Lower leg skin (tissue), 4 donors: ENCODE measurements around the gene SPINDOC. TPM values are rescaled to one million over a fixed set of nuclear protein-coding genes. Genes with fewer than 3 reads are reported as not detected.

Experiments
- DNase-seq, 2 donors: peaks; one replicate each; pipeline ENCODE4 v3.0.0-alpha.2; 2019; ENCODE audit warnings: low spot score in 2 of 2
- H3K4me3 ChIP-seq: fragments of 200-600 bp; sonication (generic); 2 replicates; pipeline ENCODE4 v1.5.1; 2017; ENCODE audit warnings: mild to moderate bottlenecking, low read depth; ENCODE audit not compliant: poor library complexity, severe bottlenecking
- POLR2A ChIP-seq, 2 donors: fragments of 450-650 bp; IDR thresholded peaks; one replicate each; pipeline ENCODE4 v1.6.1; 2016 to 2017; ENCODE audit warnings: antibody characterized with exemption in 2 of 2, mild to moderate bottlenecking in 1 of 2, moderate library complexity in 1 of 2
- WGBS, 2 donors: methylation state at CpG; one replicate each; pipeline ENCODE4 v1.1.5; 2018; 5-methylcytosine and 5-hydroxymethylcytosine counted together
- intact Hi-C: fragments of 100-400 bp; cut with DNase I; formaldehyde crosslinking; loops from one replicate; pipeline ENCODE4 v1.15.0; 2023; ENCODE audit warnings: low total_unique reads
- total RNA-seq, 4 donors: library from RNA; depleted of rRNA; stranded (reverse); fragments of >200 nt; gene quantifications; one replicate each; pipeline ENCODE4 v1.1.0, GENCODE V29; 2016
- TF ChIP-seq, protein P1 (sequence below), 3 donors: fragments of 450-650 bp; IDR thresholded peaks; one replicate each; pipeline ENCODE4 v1.5.1; 2016; ENCODE audit warnings: antibody characterized with exemption in 3 of 3, mild to moderate bottlenecking in 3 of 3, moderate library complexity in 2 of 3

SPINDOC gene
- total RNA-seq, 4 donors from 2014 or later, result 5.1 to 8.3 (median 6.0) TPM

DNA sequence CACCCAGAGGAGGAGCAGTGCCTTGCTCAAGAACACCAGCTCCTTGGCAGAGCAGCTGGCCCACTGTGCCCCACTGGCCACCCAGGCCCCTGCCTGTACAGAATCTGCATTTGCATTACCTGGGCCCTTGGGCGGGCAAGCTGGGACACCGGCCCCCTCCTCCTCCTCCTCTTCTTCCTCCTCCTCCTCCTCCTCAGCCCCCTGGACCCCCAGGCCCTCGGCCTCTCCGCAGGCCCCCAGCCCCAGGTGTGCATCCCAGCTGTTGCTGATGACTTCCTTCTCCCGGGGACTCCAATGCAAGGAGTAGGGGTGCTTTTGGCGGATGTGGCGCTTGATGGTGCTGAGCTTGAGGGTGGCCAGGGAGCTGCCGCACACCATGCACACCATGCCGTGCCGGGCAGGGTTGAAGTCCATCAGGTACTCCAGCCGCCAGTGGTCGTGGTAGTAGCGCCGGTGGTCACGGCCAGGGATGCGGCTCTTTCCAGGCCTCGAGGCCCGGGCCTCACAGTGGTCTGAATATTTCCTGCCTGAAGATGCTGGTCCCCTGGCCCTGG lies 47.5 kb upstream of the SPINDOC start:
- intact Hi-C loops, result loop anchor here (10.0 kb wide), 1 partner anchor 179 kb away; no protein-coding TSS in a partner anchor
- DNase-seq, result no peak
- TF ChIP-seq, protein P1, sequence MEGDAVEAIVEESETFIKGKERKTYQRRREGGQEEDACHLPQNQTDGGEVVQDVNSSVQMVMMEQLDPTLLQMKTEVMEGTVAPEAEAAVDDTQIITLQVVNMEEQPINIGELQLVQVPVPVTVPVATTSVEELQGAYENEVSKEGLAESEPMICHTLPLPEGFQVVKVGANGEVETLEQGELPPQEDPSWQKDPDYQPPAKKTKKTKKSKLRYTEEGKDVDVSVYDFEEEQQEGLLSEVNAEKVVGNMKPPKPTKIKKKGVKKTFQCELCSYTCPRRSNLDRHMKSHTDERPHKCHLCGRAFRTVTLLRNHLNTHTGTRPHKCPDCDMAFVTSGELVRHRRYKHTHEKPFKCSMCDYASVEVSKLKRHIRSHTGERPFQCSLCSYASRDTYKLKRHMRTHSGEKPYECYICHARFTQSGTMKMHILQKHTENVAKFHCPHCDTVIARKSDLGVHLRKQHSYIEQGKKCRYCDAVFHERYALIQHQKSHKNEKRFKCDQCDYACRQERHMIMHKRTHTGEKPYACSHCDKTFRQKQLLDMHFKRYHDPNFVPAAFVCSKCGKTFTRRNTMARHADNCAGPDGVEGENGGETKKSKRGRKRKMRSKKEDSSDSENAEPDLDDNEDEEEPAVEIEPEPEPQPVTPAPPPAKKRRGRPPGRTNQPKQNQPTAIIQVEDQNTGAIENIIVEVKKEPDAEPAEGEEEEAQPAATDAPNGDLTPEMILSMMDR (IDR thresholded peaks at IDR 0.05), result no peak
- no peak for TF ChIP-seq POLR2A (IDR thresholded peaks at IDR 0.05)
- no peak overlapping the region for H3K4me3 ChIP-seq
- 72 to 86% methylated on average over 18 of the region's 18 CpGs for WGBS, 2 donors

DNA sequence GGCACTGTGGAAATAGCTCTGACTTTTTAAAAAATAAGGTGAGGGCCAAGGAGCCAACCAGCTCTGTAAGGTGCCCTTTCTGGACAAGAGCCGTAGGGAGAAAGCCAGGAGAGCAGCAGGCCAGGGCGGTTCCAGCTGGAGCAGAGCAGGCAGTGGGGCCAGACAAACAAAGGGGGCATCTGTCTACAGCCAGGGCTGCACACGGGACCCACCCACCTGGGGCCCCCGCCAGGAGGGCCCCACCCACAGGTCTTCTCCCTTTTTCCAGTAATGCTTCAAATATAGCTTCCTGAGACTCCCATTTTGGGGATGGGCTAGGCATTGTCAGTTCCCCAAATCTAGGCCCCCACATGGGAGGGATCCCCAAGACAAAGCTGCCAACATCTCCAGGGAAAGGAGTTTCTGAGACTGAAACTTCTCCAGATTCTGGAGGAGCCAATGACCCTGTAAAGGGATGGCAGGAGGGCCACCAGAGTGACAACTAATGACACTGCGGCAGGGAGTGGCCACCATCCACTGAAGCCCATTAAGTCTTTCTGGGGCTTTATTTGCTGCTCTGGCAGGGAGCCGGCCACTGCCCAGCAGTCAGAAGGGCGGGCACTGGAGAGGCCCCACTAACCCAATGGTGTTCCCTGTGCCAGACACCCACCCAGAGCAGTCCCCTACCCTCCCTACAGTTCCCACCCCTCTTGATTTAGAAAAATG lies 46.6 kb upstream of the SPINDOC start:
- TF ChIP-seq, protein P1 (IDR thresholded peaks at IDR 0.05), result no peak
- no peak for TF ChIP-seq POLR2A (IDR thresholded peaks at IDR 0.05)
- WGBS, 2 donors, result 65 to 69% methylated on average over 7 of the region's 7 CpGs
- no peak overlapping the region for H3K4me3 ChIP-seq
- intact Hi-C loops, result loop anchor here (10.0 kb wide), 1 partner anchor 178 kb away; no protein-coding TSS in a partner anchor
- DNase-seq, result no peak

DNA sequence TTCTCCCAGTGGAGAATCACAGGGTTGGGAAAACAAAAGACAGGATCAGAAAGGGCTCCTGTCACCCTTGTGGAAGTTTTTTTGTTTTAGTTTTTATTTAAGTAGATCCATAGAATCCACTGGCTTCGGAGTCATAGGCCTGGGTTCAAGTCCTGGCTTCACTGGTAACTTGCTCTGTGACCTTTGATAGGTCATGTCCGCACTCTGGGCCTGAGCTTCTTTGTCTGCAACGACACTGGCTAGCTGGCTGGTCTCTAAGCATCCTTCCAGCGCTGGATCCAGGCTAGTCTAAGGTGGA lies 46.0 kb upstream of the SPINDOC start:
- intact Hi-C loops, result loop anchor here (10.0 kb wide), 1 partner anchor 178 kb away; no protein-coding TSS in a partner anchor
- 14 to 19% methylated on average over 4 of the region's 4 CpGs for WGBS, 2 donors

DNA sequence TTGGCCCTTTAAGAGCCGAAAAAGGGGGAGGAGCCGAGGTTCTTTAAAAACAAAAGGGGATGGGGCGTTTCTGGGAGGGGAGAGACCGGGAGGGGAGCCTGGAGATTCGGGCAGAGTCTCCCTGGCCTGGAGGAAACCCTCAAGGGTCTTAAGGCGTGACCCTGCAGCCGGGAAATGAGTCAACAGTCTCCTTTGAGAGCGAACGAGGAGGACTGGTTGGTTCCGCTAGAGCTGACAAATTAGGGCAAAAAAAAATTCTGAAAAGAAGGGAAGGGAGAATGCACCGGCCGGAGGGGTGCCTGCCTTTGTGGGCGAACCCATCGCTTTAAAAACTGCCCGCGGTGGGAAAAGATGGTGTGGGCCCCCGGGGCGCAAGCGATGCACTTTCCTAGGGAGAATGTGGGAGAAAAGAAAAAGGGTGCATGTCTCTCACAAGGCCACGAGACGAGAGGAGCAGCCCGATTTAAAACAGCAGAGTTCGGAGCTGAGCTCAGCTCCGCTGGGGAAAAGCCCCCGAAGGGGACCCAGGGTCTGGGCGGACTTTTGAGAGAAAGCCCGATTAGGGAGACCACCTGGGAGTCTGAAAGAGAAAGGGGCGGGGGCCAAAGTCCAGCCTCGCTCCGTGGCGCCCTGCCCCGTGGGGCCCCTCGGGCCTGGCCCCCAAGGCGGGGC lies 45.6 kb upstream of the SPINDOC start:
- WGBS, 2 donors, result 0% methylated on average over 28 to 31 of the region's 34 CpGs
- peak overlapping the region; percentile 62 for H3K4me3 ChIP-seq
- DNase-seq, result peak; percentile 59 to 92
- TF ChIP-seq, protein P1 (IDR thresholded peaks at IDR 0.05), result no peak
- no peak for TF ChIP-seq POLR2A (IDR thresholded peaks at IDR 0.05)
- intact Hi-C loops, result loop anchor here (10.0 kb wide), 1 partner anchor 177 kb away; no protein-coding TSS in a partner anchor

More for the DNA sequence above, 46.0 kb upstream of the SPINDOC start:
- TF ChIP-seq, protein P1 (IDR thresholded peaks at IDR 0.05), result no peak
- TF ChIP-seq POLR2A (IDR thresholded peaks at IDR 0.05), result no peak
- no peak for DNase-seq
- H3K4me3 ChIP-seq, result peak overlapping the region; percentile 62

DNA sequence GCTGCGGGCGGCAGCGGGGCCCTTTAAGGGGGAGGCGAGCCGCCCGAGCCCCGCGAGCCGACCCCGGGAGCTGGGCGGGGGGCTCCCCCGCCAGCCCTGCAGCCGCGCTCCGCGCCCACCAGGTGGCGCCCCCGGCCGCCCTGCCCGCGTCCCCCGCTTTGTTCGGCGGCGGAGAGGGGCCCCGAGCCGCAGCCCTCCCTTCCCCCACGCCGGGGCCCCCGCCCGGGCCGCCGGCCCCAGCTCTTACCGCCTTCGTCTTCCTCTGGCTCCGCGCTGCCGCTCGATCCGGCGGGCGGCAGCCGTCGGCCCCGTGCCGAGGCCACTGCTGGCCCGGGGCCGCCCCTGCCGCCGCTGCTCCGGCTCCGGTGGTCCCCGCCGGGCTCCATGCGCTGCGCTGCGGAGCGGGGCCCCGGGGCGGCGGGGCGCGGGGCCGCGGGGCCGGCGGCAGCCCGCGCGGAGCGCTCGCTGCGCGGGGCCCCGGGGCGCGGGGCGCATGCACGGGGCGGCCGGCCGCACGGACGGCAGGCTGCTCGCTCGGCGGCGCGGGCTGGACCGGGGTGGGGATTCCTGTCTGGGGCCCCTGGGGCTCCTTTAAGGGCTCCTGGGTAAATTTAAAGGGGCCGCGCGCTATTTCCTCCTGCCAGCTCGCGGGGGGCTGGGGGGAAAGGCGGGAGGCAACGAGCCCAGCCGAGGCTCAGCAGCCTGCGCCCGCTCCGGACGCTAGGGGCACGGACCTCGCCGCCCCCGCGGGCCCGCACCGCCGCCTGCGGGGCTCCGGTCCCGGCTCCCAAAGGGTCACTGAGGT lies 44.8 kb upstream of the SPINDOC start, which contains the start of gene ZFTA:
Gene ZFTA (minus strand): TSS at position 539 of the 805 bp plus-strand sequence. CDS start 153 bp downstream, at position 386.
- 0% methylated on average over 16 of the region's 113 CpGs; no CpG with 5 or more reads in 1 of the 2 donors for WGBS, 2 donors
- intact Hi-C loops, result loop anchor here (10.0 kb wide), 1 partner anchor 176 kb away; no protein-coding TSS in a partner anchor
- DNase-seq, result no peak
- TF ChIP-seq, protein P1 (IDR thresholded peaks at IDR 0.05), result no peak
- TF ChIP-seq POLR2A (IDR thresholded peaks at IDR 0.05), result no peak
- peak within 1 kb of the TSS; percentile 62 for H3K4me3 ChIP-seq
